ENCODE measurements around the gene RBP3.

DNA sequence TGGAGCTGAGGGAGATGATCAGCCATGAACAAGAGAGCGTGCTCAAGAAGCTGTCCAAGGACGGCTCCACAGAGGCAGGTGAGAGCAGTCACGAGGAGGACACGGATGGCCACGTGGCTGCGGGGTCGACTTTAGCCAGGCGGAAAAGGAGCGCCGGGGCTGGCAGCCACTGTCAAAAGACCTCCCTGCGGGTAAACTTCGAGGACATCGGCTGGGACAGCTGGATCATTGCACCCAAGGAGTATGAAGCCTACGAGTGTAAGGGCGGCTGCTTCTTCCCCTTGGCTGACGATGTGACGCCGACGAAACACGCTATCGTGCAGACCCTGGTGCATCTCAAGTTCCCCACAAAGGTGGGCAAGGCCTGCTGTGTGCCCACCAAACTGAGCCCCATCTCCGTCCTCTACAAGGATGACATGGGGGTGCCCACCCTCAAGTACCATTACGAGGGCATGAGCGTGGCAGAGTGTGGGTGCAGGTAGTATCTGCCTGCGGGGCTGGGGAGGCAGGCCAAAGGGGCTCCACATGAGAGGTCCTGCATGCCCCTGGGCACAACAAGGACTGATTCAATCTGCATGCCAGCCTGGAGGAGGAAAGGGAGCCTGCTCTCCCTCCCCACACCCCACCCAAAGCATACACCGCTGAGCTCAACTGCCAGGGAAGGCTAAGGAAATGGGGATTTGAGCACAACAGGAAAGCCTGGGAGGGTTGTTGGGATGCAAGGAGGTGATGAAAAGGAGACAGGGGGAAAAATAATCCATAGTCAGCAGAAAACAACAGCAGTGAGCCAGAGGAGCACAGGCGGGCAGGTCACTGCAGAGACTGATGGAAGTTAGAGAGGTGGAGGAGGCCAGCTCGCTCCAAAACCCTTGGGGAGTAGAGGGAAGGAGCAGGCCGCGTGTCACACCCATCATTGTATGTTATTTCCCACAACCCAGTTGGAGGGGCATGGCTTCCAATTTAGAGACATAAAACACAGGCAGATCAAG is 22.6 kb upstream of the RBP3 start:
- TF ChIP-seq, protein P1, sequence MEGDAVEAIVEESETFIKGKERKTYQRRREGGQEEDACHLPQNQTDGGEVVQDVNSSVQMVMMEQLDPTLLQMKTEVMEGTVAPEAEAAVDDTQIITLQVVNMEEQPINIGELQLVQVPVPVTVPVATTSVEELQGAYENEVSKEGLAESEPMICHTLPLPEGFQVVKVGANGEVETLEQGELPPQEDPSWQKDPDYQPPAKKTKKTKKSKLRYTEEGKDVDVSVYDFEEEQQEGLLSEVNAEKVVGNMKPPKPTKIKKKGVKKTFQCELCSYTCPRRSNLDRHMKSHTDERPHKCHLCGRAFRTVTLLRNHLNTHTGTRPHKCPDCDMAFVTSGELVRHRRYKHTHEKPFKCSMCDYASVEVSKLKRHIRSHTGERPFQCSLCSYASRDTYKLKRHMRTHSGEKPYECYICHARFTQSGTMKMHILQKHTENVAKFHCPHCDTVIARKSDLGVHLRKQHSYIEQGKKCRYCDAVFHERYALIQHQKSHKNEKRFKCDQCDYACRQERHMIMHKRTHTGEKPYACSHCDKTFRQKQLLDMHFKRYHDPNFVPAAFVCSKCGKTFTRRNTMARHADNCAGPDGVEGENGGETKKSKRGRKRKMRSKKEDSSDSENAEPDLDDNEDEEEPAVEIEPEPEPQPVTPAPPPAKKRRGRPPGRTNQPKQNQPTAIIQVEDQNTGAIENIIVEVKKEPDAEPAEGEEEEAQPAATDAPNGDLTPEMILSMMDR (IDR thresholded peaks at IDR 0.05): no peak
- TF ChIP-seq POLR2A (IDR thresholded peaks at IDR 0.05): no peak

Measured in adrenal gland (tissue), 5 donors.